HFF-Myc (cell line): ENCODE data around the gene HSPA14.

ENCODE experiments used
- DNase-seq: peaks from one replicate; pipeline ENCODE4 v3.0.0-alpha.2; 2011; ENCODE audit warnings: low read depth; ENCODE audit errors: extremely low read depth
- H3K4me3 ChIP-seq: replicated peaks from 2 replicates; pipeline ENCODE4 v1.5.1; 2011; ENCODE audit warnings: low read depth, mild to moderate bottlenecking, control low read depth, low read length
- CTCF ChIP-seq: IDR thresholded peaks from 2 replicates; pipeline ENCODE4 v1.5.1; 2012; ENCODE audit warnings: mild to moderate bottlenecking, low read depth, low read length, control low read depth; ENCODE audit errors: missing control alignments

HSPA14 gene

DNA sequence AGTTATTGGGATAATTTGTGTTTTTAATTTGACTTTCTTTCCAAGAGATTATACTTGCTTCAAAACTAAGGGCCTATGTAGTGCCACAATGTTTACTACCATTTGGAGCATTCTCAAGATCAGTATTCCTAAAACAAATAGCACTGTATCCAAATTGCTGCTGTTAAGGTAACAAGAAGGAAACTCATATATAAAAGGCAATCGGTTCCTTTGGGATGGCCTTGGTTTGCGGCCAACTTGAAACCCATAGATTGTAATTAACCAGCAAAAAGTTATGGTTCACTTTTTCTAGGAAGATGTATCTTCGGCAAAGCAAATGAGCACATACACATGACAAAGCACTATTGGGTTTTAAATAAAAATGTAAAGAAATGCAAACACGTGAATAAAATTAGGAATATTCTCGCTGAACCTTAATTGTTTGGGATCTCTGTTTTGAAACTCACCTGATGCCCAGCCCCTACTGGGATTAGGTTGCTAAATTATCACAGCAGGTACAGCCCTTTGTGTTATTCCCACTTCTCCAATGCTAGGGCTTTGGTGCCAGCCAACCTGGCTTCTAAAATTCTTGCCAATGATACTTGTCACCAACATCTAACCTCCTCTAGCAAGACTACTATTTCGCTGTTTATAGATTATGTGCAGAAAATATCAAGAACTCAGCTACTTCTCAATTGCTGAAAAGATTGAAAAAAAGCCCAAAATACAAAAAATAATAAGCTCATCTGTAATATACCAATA lies 16.3 kb upstream of the HSPA14 start:
- no peak for TF ChIP-seq CTCF
- no peak overlapping the region for H3K4me3 ChIP-seq
- no peak for DNase-seq

DNA sequence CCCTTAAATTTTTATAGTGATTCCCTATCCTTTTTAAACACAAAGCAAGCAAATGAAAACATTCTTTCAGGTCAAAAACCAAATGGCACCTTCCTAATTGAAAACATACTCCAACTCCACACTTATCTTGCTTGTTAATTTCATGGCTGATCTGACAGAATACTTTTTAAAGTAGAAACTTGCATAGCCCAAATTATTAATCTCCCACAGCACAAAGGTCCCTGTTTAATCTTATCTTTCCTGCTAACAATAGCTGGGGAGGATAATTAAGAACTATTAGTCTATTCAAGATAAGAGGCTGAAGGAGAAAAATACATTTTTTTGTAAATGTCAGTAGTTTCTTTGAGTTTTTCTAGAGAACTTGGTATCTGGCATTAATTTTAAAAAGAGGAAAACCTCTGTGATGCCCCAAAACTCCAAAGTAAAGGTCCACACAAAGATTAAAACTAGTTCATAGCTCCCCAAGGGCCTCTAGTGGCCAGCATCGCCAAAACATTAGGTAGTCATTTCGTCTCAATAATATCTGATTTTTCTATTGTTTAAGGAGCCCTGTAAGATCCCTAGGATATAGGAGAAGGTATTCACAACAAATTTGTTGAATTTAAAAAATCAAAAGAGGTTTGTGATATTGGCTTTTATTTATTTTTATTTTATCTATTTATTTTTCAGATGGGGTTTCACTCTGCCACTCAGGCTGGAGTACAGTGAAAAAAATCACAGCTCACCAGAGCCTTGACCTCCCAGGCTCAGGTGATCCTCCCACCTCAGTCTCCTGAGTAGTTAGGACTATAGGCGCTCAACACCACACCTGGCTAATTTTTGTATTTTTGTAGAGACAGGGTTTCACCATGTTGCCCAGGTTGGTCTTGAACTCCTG lies 15.0 kb upstream of the HSPA14 start:
- no peak for DNase-seq
- peak; percentile 75 for TF ChIP-seq CTCF
- no peak overlapping the region for H3K4me3 ChIP-seq

DNA sequence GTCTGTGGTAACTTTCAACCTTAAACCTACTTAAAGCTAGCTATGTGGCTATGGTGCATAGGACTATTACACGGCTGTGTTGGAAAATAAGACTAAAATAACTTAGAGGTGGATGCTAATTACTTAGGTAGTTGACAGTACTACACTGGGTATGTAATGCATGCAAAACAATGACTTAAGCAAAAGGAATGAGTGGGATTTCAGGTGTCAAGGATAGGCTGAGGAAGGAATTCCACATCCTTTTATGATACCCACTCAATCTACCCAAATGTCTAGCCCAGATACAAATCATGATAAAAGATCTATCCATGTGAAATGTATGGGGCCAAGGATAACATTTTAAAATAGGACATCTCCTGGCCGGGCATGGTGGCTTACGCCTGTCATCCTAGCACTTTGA lies 14.1 kb upstream of the HSPA14 start:
- no peak for TF ChIP-seq CTCF
- DNase-seq, result no peak
- H3K4me3 ChIP-seq, result no peak overlapping the region

- TF ChIP-seq CTCF, result no peak
- H3K4me3 ChIP-seq, result no peak overlapping the region
- DNase-seq, result no peak
Observed at GRCh38 chr10:14826076-14826829, 11.9 kb upstream of the HSPA14 start.

GRCh38 chr10:14833106-14833505 lies 5.0 kb upstream of the HSPA14 start:
- no peak overlapping the region for H3K4me3 ChIP-seq
- no peak for DNase-seq
- TF ChIP-seq CTCF, result no peak

DNA sequence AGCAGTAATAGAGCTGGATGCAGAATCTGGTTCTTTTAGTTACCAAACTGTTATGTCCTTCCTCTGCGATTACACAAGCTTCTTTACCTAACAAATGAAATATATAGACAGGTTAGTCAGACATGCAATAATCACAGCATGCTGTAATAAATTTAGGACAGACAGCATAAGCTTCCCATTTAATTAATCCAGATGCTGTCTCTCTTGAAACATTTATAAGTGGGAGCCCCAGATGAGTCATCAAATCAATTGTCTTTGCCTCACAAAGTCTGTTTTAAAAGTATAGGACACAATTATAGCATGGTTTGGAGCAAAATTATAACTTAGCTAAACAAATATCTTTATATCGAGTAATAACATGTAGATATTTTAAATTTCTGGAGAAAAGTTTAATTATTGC lies 1.9 kb upstream of the HSPA14 start:
- no peak for DNase-seq
- no peak for TF ChIP-seq CTCF
- no peak overlapping the region for H3K4me3 ChIP-seq
